GM23248 (cell line): ENCODE measurements around the gene PIAS1. TPM values are rescaled to one million over a fixed set of nuclear protein-coding genes. Genes with fewer than 3 reads are reported as not detected.
"Not testable (repeated sequence)": the region's sequence is repeated elsewhere in the genome, so short reads cannot be mapped to it uniquely, and the experiment has no call there.

Experiments used
- DNase-seq: peaks from one replicate; pipeline ENCODE4 v3.0.0-alpha.2; 2015
- H2AFZ ChIP-seq: fragments of 200-600 bp; sonication (generic); 2 replicates; pipeline ENCODE4 v1.6.1; 2016; ENCODE audit warnings: antibody characterized with exemption
- H3F3A ChIP-seq: fragments of 200-600 bp; sonication (generic); 2 replicates; pipeline ENCODE4 v1.6.1; 2016; ENCODE audit warnings: mild to moderate bottlenecking, antibody characterized with exemption, mixed run types; ENCODE audit not compliant: insufficient read depth
- H3K27ac ChIP-seq: fragments of 200-600 bp; sonication (generic); 2 replicates; pipeline ENCODE4 v1.5.1; 2016; ENCODE audit warnings: mild to moderate bottlenecking
- H3K27me3 ChIP-seq: fragments of 200-600 bp; sonication (generic); replicated peaks from 2 replicates; pipeline ENCODE4 v1.6.1; 2016; ENCODE audit warnings: mild to moderate bottlenecking; ENCODE audit not compliant: insufficient read depth
- H3K36me3 ChIP-seq: fragments of 200-600 bp; sonication (generic); 2 replicates; pipeline ENCODE4 v1.6.1; 2016; ENCODE audit warnings: low read depth, mild to moderate bottlenecking
- H3K4me1 ChIP-seq: fragments of 200-600 bp; sonication (generic); 2 replicates; pipeline ENCODE4 v1.6.1; 2016; ENCODE audit warnings: mild to moderate bottlenecking; ENCODE audit not compliant: insufficient read depth
- H3K4me2 ChIP-seq: fragments of 200-600 bp; sonication (generic); one replicate; pipeline ENCODE4 v1.6.1; 2016; ENCODE audit warnings: mild to moderate bottlenecking; ENCODE audit not compliant: unreplicated experiment
- H3K4me3 ChIP-seq: fragments of 200-600 bp; sonication (generic); 2 replicates; pipeline ENCODE4 v1.5.1; 2016; ENCODE audit warnings: mild to moderate bottlenecking
- H3K79me2 ChIP-seq: fragments of 200-600 bp; sonication (generic); 2 replicates; pipeline ENCODE4 v1.6.1; 2016; ENCODE audit warnings: mild to moderate bottlenecking; ENCODE audit not compliant: insufficient read depth
- H3K9ac ChIP-seq: fragments of 200-600 bp; sonication (generic); 2 replicates; pipeline ENCODE4 v1.6.1; 2016; ENCODE audit warnings: mild to moderate bottlenecking
- H3K9me2 ChIP-seq: fragments of 200-600 bp; sonication (generic); 2 replicates; pipeline ENCODE4 v1.6.1; 2016; ENCODE audit warnings: mixed run types, mild to moderate bottlenecking, moderate library complexity; ENCODE audit not compliant: insufficient read depth
- H3K9me3 ChIP-seq: fragments of 200-600 bp; sonication (generic); one replicate; pipeline ENCODE4 v1.6.1; 2017; ENCODE audit warnings: low read depth
- H4K20me1 ChIP-seq: fragments of 200-600 bp; sonication (generic); 2 replicates; pipeline ENCODE4 v1.6.0; 2016; ENCODE audit not compliant: insufficient read depth
- EZH2 ChIP-seq: fragments of 200-600 bp; sonication (generic); IDR thresholded peaks from 2 replicates; pipeline ENCODE4 v1.6.1; 2018; ENCODE audit warnings: antibody characterized with exemption, mild to moderate bottlenecking; ENCODE audit not compliant: insufficient read depth, poor library complexity, severe bottlenecking
- EZH2phosphoT487 ChIP-seq: fragments of 200-600 bp; sonication (generic); IDR thresholded peaks from 2 replicates; pipeline ENCODE4 v1.6.1; 2018; ENCODE audit warnings: antibody characterized with exemption, moderate library complexity, mild to moderate bottlenecking, low read depth; ENCODE audit not compliant: insufficient read depth
- WGBS, 2 experiments: methylation state at CpG; one replicate each; pipeline ENCODE4 v1.1.6; 2015 to 2017; ENCODE audit warnings: low lambda C conversion rate in 2 of 2, low coverage in 1 of 2; ENCODE audit errors: missing lambda C conversion rate in 2 of 2; 5-methylcytosine and 5-hydroxymethylcytosine counted together
- in situ Hi-C: fragments of 300-500 bp; cut with MboI; formaldehyde crosslinking; loops from 2 replicates; pipeline ENCODE4 v1.15.0; 2020
- polyA plus RNA-seq: library from polyadenylated mRNA; unstranded; fragments of >200 nt; fragmentation: Nextera tagmentation; extraction: Ambion mirVana; gene quantifications from 2 replicates; pipeline ENCODE4 v1.2.1, GENCODE V29; 2016
- total RNA-seq: library from RNA; depleted of rRNA; stranded (reverse); fragments of >200 nt; shearing (Covaris generic); gene quantifications from 2 replicates; pipeline ENCODE4 v1.2.3, GENCODE V29; 2014

PIAS1 gene
- total and polyA plus RNA-seq, 2 experiments from 2014 or later, result 14.8 to 34.4 TPM

DNA sequence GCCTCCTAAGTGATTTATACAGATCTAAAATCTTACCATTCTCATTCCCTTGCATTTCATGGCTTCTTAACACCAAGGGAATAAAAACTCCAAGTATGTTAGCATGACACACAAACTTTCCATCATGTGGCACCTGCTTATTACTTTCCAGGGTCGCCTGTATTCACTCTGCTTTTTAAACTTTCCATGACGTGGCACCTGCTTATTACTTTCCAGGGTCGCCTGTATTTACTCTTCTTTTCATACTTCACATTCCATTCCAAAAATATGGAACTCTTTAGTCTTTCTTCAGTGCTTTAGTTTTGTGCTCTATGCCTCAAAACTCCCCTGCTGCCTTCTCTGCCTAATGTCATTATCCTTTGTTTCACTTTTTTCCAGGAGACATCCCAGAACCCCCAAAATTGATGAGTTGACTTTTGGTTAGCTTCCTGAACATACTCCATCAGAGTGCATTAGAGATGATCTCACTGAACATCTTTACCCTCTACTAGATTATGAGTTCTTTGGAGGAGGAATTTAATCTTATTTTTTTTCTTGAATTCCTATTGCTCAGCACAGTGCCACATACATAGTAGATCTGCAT, 104.0 kb downstream of the PIAS1 start:
- WGBS, 2 experiments, result 43 to 45% methylated on average over 3 of the region's 3 CpGs
- H3K79me2 ChIP-seq, result no peaks in the 10 kb centered on the region
- peak; percentile 16 for DNase-seq
- in situ Hi-C loops, result no loop called here
- no peak overlapping the region for H3K9ac ChIP-seq
- peaks cover 5% of the 10 kb centered on the region; the same call in 1 of the 2 replicates for H3K36me3 ChIP-seq
- no peaks in the 10 kb centered on the region for H4K20me1 ChIP-seq
- peaks cover 4% of the 10 kb centered on the region for H3K4me1 ChIP-seq
- no peak overlapping the region for H3K27ac ChIP-seq
- H3K27me3 ChIP-seq, result no peaks in the 10 kb centered on the region
- TF ChIP-seq EZH2 (no peak), EZH2phosphoT487 (no peak)
- H3K9me3 ChIP-seq, result no peaks in the 10 kb centered on the region
- H3K4me2 ChIP-seq, result no peak overlapping the region
- H3F3A ChIP-seq, result 0 out of 2 replicates have a peak, but pooled peaks cover 9% of the 10 kb centered on the region
- H3K4me3 ChIP-seq, result no peak overlapping the region
- no peaks in the 10 kb centered on the region for H3K9me2 ChIP-seq
- H2AFZ ChIP-seq, result no peak overlapping the region

DNA sequence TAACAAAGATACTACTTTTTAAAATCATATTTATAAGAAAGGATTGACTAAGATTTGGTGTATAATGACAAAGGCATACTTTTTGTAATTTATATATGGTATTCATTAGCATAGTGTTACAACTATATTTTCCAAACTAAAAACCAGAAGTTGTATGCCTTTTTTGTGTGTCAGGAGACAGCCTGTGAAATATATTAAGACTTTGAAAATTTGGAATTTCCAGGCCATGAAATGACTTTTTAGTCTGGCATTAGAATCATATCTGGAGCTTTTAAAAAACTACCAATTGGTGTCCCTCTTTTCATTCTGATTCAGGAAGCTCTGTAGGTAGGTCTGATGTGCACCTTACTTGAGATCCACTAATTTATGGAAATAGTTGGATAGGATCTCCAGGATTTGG, 109.1 kb downstream of the PIAS1 start:
- TF ChIP-seq EZH2phosphoT487 (no peak), EZH2 (no peak)
- Histone ChIP-seq H2AFZ (no peak overlapping the region), H3K27ac (no peak overlapping the region), H3K4me2 (no peak overlapping the region), H3K9ac (no peak overlapping the region), H3F3A (no peaks in the 10 kb centered on the region), H3K79me2 (no peaks in the 10 kb centered on the region), H3K4me3 (no peak overlapping the region), H3K9me3 (no peaks in the 10 kb centered on the region), H3K4me1 (peaks cover 2% of the 10 kb centered on the region), H3K36me3 (peaks cover 10% of the 10 kb centered on the region), H4K20me1 (no peaks in the 10 kb centered on the region), H3K9me2 (no peaks in the 10 kb centered on the region), H3K27me3 (no peaks in the 10 kb centered on the region)
- DNase-seq, result no peak
- in situ Hi-C loops, result loop anchor here (10.0 kb wide), 1 partner anchor 308 kb away; no protein-coding TSS in a partner anchor

GRCh38 chr15:68166847-68167246, 112.7 kb downstream of the PIAS1 start:
- no peak overlapping the region for H3K9ac ChIP-seq
- TF ChIP-seq EZH2phosphoT487 (no peak), EZH2 (no peak)
- H3K36me3 ChIP-seq, result peaks cover 5% of the 10 kb centered on the region; the same call in 1 of the 2 replicates
- H3K9me3 ChIP-seq, result no peaks in the 10 kb centered on the region
- DNase-seq, result no peak
- H3F3A ChIP-seq, result no peaks in the 10 kb centered on the region
- in situ Hi-C loops, result loop anchor here (10.0 kb wide), 1 partner anchor 312 kb away; no protein-coding TSS in a partner anchor
- H3K4me2 ChIP-seq, result no peak overlapping the region
- H4K20me1 ChIP-seq, result no peaks in the 10 kb centered on the region
- no peak overlapping the region for H3K4me3 ChIP-seq
- H3K4me1 ChIP-seq, result no peaks in the 10 kb centered on the region
- WGBS, 2 experiments, result 86 to 90% methylated on average over 4 of the region's 4 CpGs
- no peak overlapping the region for H2AFZ ChIP-seq
- H3K27ac ChIP-seq, result no peak overlapping the region
- H3K27me3 ChIP-seq, result no peaks in the 10 kb centered on the region
- no peaks in the 10 kb centered on the region for H3K79me2 ChIP-seq
- no peaks in the 10 kb centered on the region for H3K9me2 ChIP-seq

DNA sequence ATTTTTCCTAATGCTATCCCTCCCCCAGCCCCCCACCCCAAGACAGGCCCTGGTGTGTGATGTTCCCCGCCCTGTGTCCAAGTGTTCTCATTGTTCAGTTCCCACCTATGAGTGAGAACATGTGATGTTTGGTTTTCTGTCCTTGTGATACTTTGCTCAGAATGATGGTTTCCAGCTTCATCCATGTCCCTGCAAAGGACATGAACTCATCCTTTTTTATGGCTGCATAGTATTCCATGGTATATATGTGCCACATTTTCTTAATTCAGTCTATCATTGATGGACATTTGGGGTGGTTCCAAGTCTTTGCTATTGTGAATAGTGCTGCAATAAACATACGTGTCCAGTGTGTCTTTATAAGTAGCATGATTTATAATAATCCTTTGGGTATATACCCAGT, 117.9 kb downstream of the PIAS1 start:
- H4K20me1 ChIP-seq, DNase-seq, H3K27me3 ChIP-seq, H3K4me3 ChIP-seq, H3K4me2 ChIP-seq, H3K4me1 ChIP-seq, H3K27ac ChIP-seq, in situ Hi-C loops, H3K79me2 ChIP-seq, H3K9me2 ChIP-seq, H3K9me3 ChIP-seq, H3K9ac ChIP-seq, H2AFZ ChIP-seq, H3F3A ChIP-seq: not testable (repeated sequence)
- H3K36me3 ChIP-seq, result peaks cover 14% of the 10 kb centered on the region; the same call in 1 of the 2 replicates
- WGBS, 2 experiments, result 43 to 50% methylated on average over 2 of the region's 2 CpGs

- Histone ChIP-seq H3K36me3 (peaks cover 14% of the 10 kb centered on the region; the same call in 1 of the 2 replicates), H3K27me3 (no peaks in the 10 kb centered on the region), H3K27ac (no peak overlapping the region), H2AFZ (no peak overlapping the region), H3K79me2 (no peaks in the 10 kb centered on the region), H3F3A (no peaks in the 10 kb centered on the region), H3K9me2 (no peaks in the 10 kb centered on the region), H3K9ac (no peak overlapping the region), H3K4me3 (no peak overlapping the region), H3K4me1 (peaks cover 14% of the 10 kb centered on the region), H3K4me2 (no peak overlapping the region), H4K20me1 (no peaks in the 10 kb centered on the region), H3K9me3 (no peaks in the 10 kb centered on the region)
- TF ChIP-seq EZH2phosphoT487, result no peak
- no peak for TF ChIP-seq EZH2
- DNase-seq, result no peak
- WGBS, 2 experiments, result 88 to 90% methylated on average over 4 of the region's 4 CpGs
- in situ Hi-C loops, result no loop called here
These were observed 119.0 kb downstream of the PIAS1 start for GRCh38 chr15:68173119-68173518.
